HepG2 (cell line): ENCODE results near the gene TAS2R38. TPM values are rescaled to one million over a fixed set of nuclear protein-coding genes. Genes with fewer than 3 reads are reported as not detected.
A peak's percentile ranks its signal among the peaks of the same experiment; 100 is the strongest.

Experiments used
- GZF1 ChIP-seq: sonication (generic); formaldehyde crosslinking; IDR thresholded peaks from 2 replicates; pipeline ENCODE4 v1.5.1; 2020; ENCODE audit warnings: mild to moderate bottlenecking, missing genetic modification reagents
- RAD21 ChIP-seq: fragments of 450-650 bp; formaldehyde crosslinking; IDR thresholded peaks from 2 replicates; pipeline ENCODE4 v1.5.0; 2020; ENCODE audit warnings: mild to moderate bottlenecking
- SALL1 ChIP-seq: sonication (generic); formaldehyde crosslinking; IDR thresholded peaks from 2 replicates; pipeline ENCODE4 v1.8.0; 2022; ENCODE audit warnings: mild to moderate bottlenecking, missing genetic modification reagents
- YY1 ChIP-seq: IDR thresholded peaks from 2 replicates; pipeline ENCODE4 v1.6.1; 2011; ENCODE audit warnings: low read length, low read depth, moderate library complexity, mild to moderate bottlenecking; ENCODE audit not compliant: insufficient read depth, insufficient replicate concordance
- ZNF333 ChIP-seq: sonication (generic); formaldehyde crosslinking; IDR thresholded peaks from 2 replicates; pipeline ENCODE4 v1.4.0; 2020; ENCODE audit warnings: mild to moderate bottlenecking, missing genetic modification reagents, borderline replicate concordance
- ZNF558 ChIP-seq: sonication (generic); formaldehyde crosslinking; IDR thresholded peaks from 2 replicates; pipeline ENCODE4 v1.9.0; 2022; ENCODE audit warnings: mild to moderate bottlenecking, missing genetic modification reagents, borderline replicate concordance
- ZNF7 ChIP-seq: IDR thresholded peaks from 2 replicates; pipeline ENCODE4 v1.6.1; 2016; ENCODE audit warnings: missing biosample characterization, missing genetic modification reagents
- ZNF768 ChIP-seq: sonication (generic); formaldehyde crosslinking; IDR thresholded peaks from 2 replicates; pipeline ENCODE4 v1.4.0; 2020; ENCODE audit warnings: missing genetic modification reagents
- polyA plus RNA-seq, 8 experiments: library from polyadenylated mRNA; depleted of rRNA in 3 of 8; stranded (reverse) in 7 of 8; unstranded in 1 of 8; fragments of >200 nt; fragmentation: Illumina TruSeq in 4 of 8; extraction: Trizol in 4 of 8; gene quantifications; 2 replicates each; pipeline versions ENCODE4 v1.2.1 to v1.2.3, GENCODE V29; 2011 to 2016; ENCODE audit warnings: low read depth in 4 of 8, missing spikeins in 1 of 8, mixed read lengths in 1 of 8; ENCODE audit not compliant: insufficient read depth in 1 of 8
- total RNA-seq, 5 experiments: library from RNA; depleted of rRNA; stranded (reverse); fragments of >200 nt; fragmentation: Illumina TruSeq; extraction: Trizol; gene quantifications; 2 replicates each; pipeline ENCODE4 v1.2.3, GENCODE V29; 2016; ENCODE audit warnings: low read depth in 1 of 5
- TF ChIP-seq, protein P1 (sequence below): sonication (generic); formaldehyde crosslinking; IDR thresholded peaks from 2 replicates; pipeline ENCODE4 v1.4.0; 2020; ENCODE audit warnings: missing genetic modification reagents, borderline replicate concordance
- TF ChIP-seq, protein P2 (sequence below): sonication (generic); formaldehyde crosslinking; IDR thresholded peaks from 2 replicates; pipeline ENCODE4 v1.8.1; 2023; ENCODE audit warnings: mild to moderate bottlenecking, moderate library complexity, missing genetic modification reagents
- TF ChIP-seq, protein P3 (sequence below): sonication (generic); formaldehyde crosslinking; IDR thresholded peaks from 2 replicates; pipeline ENCODE4 v1.4.0; 2020; ENCODE audit warnings: missing genetic modification reagents

TAS2R38 gene
- total and polyA plus RNA-seq, 2 of the 13 experiments (the other 11 are each of a cell fraction or from before 2014, with no cell fraction given): not detected

DNA sequence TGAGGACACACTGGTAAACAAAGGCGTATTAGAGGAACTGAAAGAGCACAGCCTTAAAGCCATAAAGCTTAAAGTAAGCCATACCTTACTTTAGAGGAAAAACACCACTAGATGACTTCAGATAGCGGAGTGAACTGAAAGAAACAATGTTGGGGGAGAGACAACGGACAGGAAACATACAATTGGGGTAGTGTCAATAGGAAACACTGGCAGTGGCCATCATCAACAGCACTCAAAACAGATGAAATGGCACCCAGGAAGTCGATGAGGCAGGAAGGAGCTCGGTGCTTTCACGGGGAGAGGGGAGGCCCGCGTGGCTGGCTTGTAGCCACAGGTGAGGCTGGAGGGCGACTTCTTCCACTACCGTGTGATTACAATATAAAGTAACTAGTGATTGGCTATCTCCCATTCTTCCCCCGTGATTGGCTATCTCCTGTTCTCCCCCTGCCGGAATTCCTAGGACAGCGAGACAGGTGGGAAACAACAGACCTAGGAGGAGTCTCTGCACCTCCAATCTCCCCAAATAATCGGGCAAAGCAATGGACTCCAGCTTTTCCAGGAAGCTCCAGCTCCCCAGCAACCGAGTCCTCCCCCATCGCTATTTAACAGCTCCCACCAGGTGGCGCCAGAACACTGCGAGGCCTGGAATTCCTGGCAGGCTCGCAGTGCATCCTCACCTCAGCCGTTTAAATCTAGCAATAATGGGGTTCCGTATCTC lies 2.4 kb upstream of the TAS2R38 start (continued):
- TF ChIP-seq, protein P1, sequence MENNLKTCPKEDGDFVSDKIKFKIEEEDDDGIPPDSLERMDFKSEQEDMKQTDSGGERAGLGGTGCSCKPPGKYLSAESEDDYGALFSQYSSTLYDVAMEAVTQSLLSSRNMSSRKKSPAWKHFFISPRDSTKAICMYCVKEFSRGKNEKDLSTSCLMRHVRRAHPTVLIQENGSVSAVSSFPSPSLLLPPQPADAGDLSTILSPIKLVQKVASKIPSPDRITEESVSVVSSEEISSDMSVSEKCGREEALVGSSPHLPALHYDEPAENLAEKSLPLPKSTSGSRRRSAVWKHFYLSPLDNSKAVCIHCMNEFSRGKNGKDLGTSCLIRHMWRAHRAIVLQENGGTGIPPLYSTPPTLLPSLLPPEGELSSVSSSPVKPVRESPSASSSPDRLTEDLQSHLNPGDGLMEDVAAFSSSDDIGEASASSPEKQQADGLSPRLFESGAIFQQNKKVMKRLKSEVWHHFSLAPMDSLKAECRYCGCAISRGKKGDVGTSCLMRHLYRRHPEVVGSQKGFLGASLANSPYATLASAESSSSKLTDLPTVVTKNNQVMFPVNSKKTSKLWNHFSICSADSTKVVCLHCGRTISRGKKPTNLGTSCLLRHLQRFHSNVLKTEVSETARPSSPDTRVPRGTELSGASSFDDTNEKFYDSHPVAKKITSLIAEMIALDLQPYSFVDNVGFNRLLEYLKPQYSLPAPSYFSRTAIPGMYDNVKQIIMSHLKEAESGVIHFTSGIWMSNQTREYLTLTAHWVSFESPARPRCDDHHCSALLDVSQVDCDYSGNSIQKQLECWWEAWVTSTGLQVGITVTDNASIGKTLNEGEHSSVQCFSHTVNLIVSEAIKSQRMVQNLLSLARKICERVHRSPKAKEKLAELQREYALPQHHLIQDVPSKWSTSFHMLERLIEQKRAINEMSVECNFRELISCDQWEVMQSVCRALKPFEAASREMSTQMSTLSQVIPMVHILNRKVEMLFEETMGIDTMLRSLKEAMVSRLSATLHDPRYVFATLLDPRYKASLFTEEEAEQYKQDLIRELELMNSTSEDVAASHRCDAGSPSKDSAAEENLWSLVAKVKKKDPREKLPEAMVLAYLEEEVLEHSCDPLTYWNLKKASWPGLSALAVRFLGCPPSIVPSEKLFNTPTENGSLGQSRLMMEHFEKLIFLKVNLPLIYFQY (CRISPR knock-in tag): no peak
- TF ChIP-seq SALL1 (CRISPR knock-in tag) (peak; percentile 12; the same call in 1 of the 2 replicates), ZNF333 (CRISPR knock-in tag) (no peak), GZF1 (CRISPR knock-in tag) (no peak), YY1 (peak; percentile 16), RAD21 (CRISPR knock-in tag) (peak; percentile 82), ZNF7 (no peak), ZNF768 (CRISPR knock-in tag) (no peak), ZNF558 (CRISPR knock-in tag) (no peak)
- TF ChIP-seq, protein P2, sequence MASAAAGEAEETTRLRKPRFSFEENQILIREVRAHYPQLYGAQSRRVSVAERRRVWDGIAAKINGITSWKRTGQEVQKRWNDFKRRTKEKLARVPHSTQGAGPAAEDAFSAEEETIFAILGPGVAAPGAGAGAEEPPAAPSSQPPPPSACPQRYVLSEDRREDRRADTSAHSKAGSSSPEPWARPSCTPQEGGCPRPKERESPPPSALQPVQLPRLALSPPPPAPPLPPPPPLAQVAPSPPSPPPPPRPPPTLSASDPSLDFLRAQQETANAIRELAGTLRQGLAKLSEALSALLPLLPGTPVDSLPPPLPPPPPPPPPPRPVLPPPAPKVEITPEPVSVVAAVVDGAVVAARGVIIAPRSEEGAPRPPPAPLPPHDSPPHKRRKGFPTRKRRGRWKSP (CRISPR knock-in tag): no peak
- TF ChIP-seq, protein P3, sequence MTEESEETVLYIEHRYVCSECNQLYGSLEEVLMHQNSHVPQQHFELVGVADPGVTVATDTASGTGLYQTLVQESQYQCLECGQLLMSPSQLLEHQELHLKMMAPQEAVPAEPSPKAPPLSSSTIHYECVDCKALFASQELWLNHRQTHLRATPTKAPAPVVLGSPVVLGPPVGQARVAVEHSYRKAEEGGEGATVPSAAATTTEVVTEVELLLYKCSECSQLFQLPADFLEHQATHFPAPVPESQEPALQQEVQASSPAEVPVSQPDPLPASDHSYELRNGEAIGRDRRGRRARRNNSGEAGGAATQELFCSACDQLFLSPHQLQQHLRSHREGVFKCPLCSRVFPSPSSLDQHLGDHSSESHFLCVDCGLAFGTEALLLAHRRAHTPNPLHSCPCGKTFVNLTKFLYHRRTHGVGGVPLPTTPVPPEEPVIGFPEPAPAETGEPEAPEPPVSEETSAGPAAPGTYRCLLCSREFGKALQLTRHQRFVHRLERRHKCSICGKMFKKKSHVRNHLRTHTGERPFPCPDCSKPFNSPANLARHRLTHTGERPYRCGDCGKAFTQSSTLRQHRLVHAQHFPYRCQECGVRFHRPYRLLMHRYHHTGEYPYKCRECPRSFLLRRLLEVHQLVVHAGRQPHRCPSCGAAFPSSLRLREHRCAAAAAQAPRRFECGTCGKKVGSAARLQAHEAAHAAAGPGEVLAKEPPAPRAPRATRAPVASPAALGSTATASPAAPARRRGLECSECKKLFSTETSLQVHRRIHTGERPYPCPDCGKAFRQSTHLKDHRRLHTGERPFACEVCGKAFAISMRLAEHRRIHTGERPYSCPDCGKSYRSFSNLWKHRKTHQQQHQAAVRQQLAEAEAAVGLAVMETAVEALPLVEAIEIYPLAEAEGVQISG: 0 out of 2 replicates have a peak, but pooled peaks have one; percentile 17
